ENCODE measurements around the gene STPG3. TPM values are rescaled to one million over a fixed set of nuclear protein-coding genes. Genes with fewer than 3 reads are reported as not detected.

Gene STPG3
- total and polyA plus RNA-seq, 2 of the 4 experiments (the other 2 are of a cell fraction), result not detected

DNA sequence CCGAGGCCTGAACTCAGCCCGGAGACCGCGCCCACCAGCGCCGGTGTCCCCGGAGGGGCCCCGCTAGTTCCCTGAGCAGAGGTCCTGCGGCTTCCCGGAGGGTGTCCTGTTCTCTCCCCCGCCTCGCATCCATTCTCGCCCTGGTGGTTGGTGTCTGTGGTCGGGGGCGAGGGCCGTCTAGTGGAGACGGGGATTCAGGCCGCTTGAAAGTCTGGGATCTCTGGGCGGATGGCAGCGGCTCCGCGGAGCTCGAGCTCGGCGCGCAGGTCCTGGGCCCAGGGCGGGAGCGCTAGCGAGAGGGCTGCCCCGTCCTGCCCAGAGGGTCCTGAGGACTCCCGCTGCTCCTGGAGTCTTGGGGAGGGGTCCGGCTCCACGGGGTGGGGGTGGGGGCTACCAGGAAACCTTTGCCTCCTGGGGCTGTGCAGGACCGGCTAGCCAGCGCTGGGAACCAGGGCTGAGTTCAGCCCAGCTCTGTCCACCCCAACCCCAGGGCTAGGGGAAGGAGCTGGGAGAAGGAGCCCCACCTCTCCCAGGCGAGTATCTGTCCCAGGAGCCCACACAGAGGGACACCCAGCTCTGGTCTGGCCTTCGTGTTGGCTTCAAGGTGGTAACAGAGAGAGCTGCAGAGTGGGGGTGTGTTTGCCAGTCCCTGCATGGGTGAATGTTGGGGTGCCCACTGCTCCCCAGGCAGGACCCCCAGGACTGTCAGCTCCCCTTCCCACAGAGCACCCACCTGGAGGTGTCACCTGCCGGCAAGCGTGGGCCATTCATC, 30.4 kb downstream of the STPG3 start:
- no peak overlapping the region for H3K4me3 ChIP-seq (ENCODE audit: insufficient read depth, low read depth, low read length)
- H3K4me1 ChIP-seq (ENCODE audit: control insufficient read depth, insufficient read depth, low read length), result peaks cover 20% of the 10 kb centered on the region
- H4K5ac ChIP-seq (ENCODE audit: low read depth, low read length), result no peak overlapping the region
- no peak overlapping the region for H2BK15ac ChIP-seq (ENCODE audit: low read depth, low read length)
- H4K20me1 ChIP-seq (ENCODE audit: insufficient read depth, low read length), result peaks cover 40% of the 10 kb centered on the region
- no peak overlapping the region for H4K8ac ChIP-seq (ENCODE audit: low read depth in 2 of 2, low read length in 2 of 2)
- in situ Hi-C loops (cut with MboI; ENCODE audit: low sequenced_read_pairs), result no loop called here
- no peak overlapping the region for H2BK20ac ChIP-seq (ENCODE audit: low read depth, low read length)
- H3K27me3 ChIP-seq (ENCODE audit: control insufficient read depth, insufficient read depth, low read length), result no peaks in the 10 kb centered on the region
- H3K9me1 ChIP-seq (ENCODE audit: insufficient read depth, low read length), result no peaks in the 10 kb centered on the region
- H3K79me1 ChIP-seq (ENCODE audit: low read depth in 1 of 2, low read length in 2 of 2), result peaks cover 0 to 41% of the 10 kb centered on the region in 2 experiments
- TF ChIP-seq MXI1 (IDR thresholded peaks at IDR 0.05; ENCODE audit: borderline replicate concordance, low read depth, low read length) (no peak), MAZ (IDR thresholded peaks at IDR 0.05; ENCODE audit: borderline replicate concordance, low read depth, low read length) (no peak), NFE2L2 (IDR thresholded peaks at IDR 0.05; ENCODE audit: low read depth, low read length) (no peak), CEBPB (IDR thresholded peaks at IDR 0.05; ENCODE audit: low read depth, low read length) (no peak), MAFK (IDR thresholded peaks at IDR 0.05; ENCODE audit: low read depth, low read length) (no peak), SMC3 (IDR thresholded peaks at IDR 0.05; ENCODE audit: low read depth, low read length) (no peak), CHD1 (IDR thresholded peaks at IDR 0.05; ENCODE audit: low read depth, low read length) (no peak), BHLHE40 (IDR thresholded peaks at IDR 0.05; ENCODE audit: low read depth, low read length) (no peak), RFX5 (IDR thresholded peaks at IDR 0.05; ENCODE audit: low read depth, low read length) (no peak), FOS (IDR thresholded peaks at IDR 0.05; ENCODE audit: low read depth, low read length) (no peak), RAD21 (IDR thresholded peaks at IDR 0.05; ENCODE audit: low read length) (no peak)
- TF ChIP-seq, protein P1, sequence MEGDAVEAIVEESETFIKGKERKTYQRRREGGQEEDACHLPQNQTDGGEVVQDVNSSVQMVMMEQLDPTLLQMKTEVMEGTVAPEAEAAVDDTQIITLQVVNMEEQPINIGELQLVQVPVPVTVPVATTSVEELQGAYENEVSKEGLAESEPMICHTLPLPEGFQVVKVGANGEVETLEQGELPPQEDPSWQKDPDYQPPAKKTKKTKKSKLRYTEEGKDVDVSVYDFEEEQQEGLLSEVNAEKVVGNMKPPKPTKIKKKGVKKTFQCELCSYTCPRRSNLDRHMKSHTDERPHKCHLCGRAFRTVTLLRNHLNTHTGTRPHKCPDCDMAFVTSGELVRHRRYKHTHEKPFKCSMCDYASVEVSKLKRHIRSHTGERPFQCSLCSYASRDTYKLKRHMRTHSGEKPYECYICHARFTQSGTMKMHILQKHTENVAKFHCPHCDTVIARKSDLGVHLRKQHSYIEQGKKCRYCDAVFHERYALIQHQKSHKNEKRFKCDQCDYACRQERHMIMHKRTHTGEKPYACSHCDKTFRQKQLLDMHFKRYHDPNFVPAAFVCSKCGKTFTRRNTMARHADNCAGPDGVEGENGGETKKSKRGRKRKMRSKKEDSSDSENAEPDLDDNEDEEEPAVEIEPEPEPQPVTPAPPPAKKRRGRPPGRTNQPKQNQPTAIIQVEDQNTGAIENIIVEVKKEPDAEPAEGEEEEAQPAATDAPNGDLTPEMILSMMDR (conservative IDR thresholded peaks at IDR 0.05; ENCODE audit: low read depth, low read length), result no peak
- TF ChIP-seq, protein P2, sequence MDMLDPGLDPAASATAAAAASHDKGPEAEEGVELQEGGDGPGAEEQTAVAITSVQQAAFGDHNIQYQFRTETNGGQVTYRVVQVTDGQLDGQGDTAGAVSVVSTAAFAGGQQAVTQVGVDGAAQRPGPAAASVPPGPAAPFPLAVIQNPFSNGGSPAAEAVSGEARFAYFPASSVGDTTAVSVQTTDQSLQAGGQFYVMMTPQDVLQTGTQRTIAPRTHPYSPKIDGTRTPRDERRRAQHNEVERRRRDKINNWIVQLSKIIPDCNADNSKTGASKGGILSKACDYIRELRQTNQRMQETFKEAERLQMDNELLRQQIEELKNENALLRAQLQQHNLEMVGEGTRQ (IDR thresholded peaks at IDR 0.05; ENCODE audit: low read depth, low read length), result no peak
- TF ChIP-seq, protein P3, sequence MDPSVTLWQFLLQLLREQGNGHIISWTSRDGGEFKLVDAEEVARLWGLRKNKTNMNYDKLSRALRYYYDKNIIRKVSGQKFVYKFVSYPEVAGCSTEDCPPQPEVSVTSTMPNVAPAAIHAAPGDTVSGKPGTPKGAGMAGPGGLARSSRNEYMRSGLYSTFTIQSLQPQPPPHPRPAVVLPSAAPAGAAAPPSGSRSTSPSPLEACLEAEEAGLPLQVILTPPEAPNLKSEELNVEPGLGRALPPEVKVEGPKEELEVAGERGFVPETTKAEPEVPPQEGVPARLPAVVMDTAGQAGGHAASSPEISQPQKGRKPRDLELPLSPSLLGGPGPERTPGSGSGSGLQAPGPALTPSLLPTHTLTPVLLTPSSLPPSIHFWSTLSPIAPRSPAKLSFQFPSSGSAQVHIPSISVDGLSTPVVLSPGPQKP (IDR thresholded peaks at IDR 0.05; ENCODE audit: borderline replicate concordance, low read depth, low read length), result no peak
- no peak for ATAC-seq (ENCODE audit: low read depth)
- H3K18ac ChIP-seq (ENCODE audit: low read depth, low read length), result no peak overlapping the region
- no peak overlapping the region for H4K91ac ChIP-seq (ENCODE audit: insufficient read depth, low read depth, low read length)
- H2AFZ ChIP-seq (replicated peaks; ENCODE audit: low read length, poor library complexity), result no peak overlapping the region
- H3K9ac ChIP-seq (ENCODE audit: low read depth, low read length), result no peak overlapping the region
- no peaks in the 10 kb centered on the region for H3K9me3 ChIP-seq (ENCODE audit: control insufficient read depth, insufficient read depth, low read length)
- ChIA-PET POLR2A (ENCODE audit: unreplicated experiment) (no interaction called here), CTCF (no interaction called here)
- no peak overlapping the region for H3K56ac ChIP-seq (ENCODE audit: extremely low read depth, insufficient read depth, low read length)
- peaks cover 29% of the 10 kb centered on the region for H3K36me3 ChIP-seq (ENCODE audit: control insufficient read depth, insufficient read depth, low read length)
- H3K14ac ChIP-seq (replicated peaks; ENCODE audit: low read depth, low read length), result no peak overlapping the region
- dilution Hi-C loops (cut with HindIII; ENCODE audit: low sequenced_read_pairs, unreplicated experiment), result no loop called here
- H3K4ac ChIP-seq (ENCODE audit: low read depth, low read length), result no peak overlapping the region
- H2AK9ac ChIP-seq (replicated peaks; ENCODE audit: low read depth, low read length, poor library complexity), result peak overlapping the region; percentile 24
- no peak overlapping the region for H2BK5ac ChIP-seq (ENCODE audit: low read depth, low read length, poor library complexity, severe bottlenecking)
- 77% methylated on average over 14 of the region's 39 CpGs; no CpG with 5 or more reads in 1 of the 2 experiments for WGBS, 2 experiments (ENCODE audit: extremely low coverage in 2 of 2, insufficient read length in 1 of 2)
- H3K23ac ChIP-seq (ENCODE audit: low read depth, low read length), result no peak overlapping the region
- no peak for DNase-seq
- H2AK5ac ChIP-seq (ENCODE audit: low read depth, low read length), result no peak overlapping the region
- H3K27ac ChIP-seq (ENCODE audit: insufficient read depth, low read length), result no peak overlapping the region
- intact Hi-C loops (cut with micrococcal nuclease), result no loop called here
- H3K4me2 ChIP-seq (ENCODE audit: low read depth, low read length), result no peak overlapping the region
- TSS peak; percentile 56 for BruUV-seq (replicated peaks)
- H2BK120ac ChIP-seq (ENCODE audit: low read depth, low read length), result no peak overlapping the region

Data from IMR-90 (cell line).